ENCODE measurements around the gene CYP24A1. TPM values are rescaled to one million over a fixed set of nuclear protein-coding genes. Genes with fewer than 3 reads are reported as not detected.
A peak's percentile ranks its signal among the peaks of the same experiment; 100 is the strongest.

The CYP24A1 gene
- total and polyA plus RNA-seq, 2 of the 13 experiments (the other 11 are each of a cell fraction or from before 2014, with no cell fraction given), result 9.4 to 32.7 TPM

GRCh38 chr20:54133434-54134427, 40.1 kb downstream of the CYP24A1 start (continued):
- no peak for TF ChIP-seq NONO (IDR thresholded peaks at IDR 0.05)
- TF ChIP-seq NONO (CRISPR knock-in tag; conservative IDR thresholded peaks at IDR 0.05), result no peak
- TF ChIP-seq IRF1 (CRISPR knock-in tag; IDR thresholded peaks at IDR 0.05; ENCODE audit: low read depth), result no peak
- peak; percentile 25; the same call in 1 of the 2 replicates for TF ChIP-seq ZNF281 (CRISPR knock-in tag; IDR thresholded peaks at IDR 0.05; ENCODE audit: borderline replicate concordance)
- TF ChIP-seq ZMYM2 (CRISPR knock-in tag; IDR thresholded peaks at IDR 0.05), result no peak
- peak; percentile 10; the same call in 1 of the 2 replicates for TF ChIP-seq NCOR1 (IDR thresholded peaks at IDR 0.05; ENCODE audit: borderline replicate concordance, low read length)
- peak; percentile 86 for TF ChIP-seq HNRNPK (IDR thresholded peaks at IDR 0.05; ENCODE audit: low read depth, low read length, poor library complexity, severe bottlenecking)
- TF ChIP-seq, protein P1, sequence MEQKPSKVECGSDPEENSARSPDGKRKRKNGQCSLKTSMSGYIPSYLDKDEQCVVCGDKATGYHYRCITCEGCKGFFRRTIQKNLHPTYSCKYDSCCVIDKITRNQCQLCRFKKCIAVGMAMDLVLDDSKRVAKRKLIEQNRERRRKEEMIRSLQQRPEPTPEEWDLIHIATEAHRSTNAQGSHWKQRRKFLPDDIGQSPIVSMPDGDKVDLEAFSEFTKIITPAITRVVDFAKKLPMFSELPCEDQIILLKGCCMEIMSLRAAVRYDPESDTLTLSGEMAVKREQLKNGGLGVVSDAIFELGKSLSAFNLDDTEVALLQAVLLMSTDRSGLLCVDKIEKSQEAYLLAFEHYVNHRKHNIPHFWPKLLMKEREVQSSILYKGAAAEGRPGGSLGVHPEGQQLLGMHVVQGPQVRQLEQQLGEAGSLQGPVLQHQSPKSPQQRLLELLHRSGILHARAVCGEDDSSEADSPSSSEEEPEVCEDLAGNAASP (CRISPR knock-in tag; IDR thresholded peaks at IDR 0.05; ENCODE audit: borderline replicate concordance), result peak; percentile 74
- peak; percentile 60; the same call in 1 of the 2 replicates for TF ChIP-seq CBX5 (CRISPR knock-in tag; IDR thresholded peaks at IDR 0.05; ENCODE audit: borderline replicate concordance)
- peak; percentile 12; the same call in 1 of the 2 replicates for TF ChIP-seq ZNF431 (CRISPR knock-in tag; IDR thresholded peaks at IDR 0.05; ENCODE audit: borderline replicate concordance, low read depth)
- peak; percentile 99 for TF ChIP-seq ELF3 (CRISPR knock-in tag; IDR thresholded peaks at IDR 0.05)
- peak; percentile 1 for TF ChIP-seq ZNF501 (CRISPR knock-in tag; IDR thresholded peaks at IDR 0.05)
- TF ChIP-seq FIP1L1 (IDR thresholded peaks at IDR 0.05; ENCODE audit: borderline replicate concordance, insufficient read depth, low read depth, low read length), result 0 out of 2 replicates have a peak, but pooled peaks have one; percentile 81
- TF ChIP-seq ZBTB7B (CRISPR knock-in tag; IDR thresholded peaks at IDR 0.05), result no peak; the same call in 1 of the 2 replicates
- TF ChIP-seq NKX3-1 (CRISPR knock-in tag; IDR thresholded peaks at IDR 0.05), result peak; percentile 85; the same call in 1 of the 2 replicates
- 0 out of 2 replicates have a peak, but pooled peaks have one; percentile 14 for TF ChIP-seq ZNF143 (CRISPR knock-in tag; IDR thresholded peaks at IDR 0.05)
- 0 out of 2 replicates have a peak, but pooled peaks have one; percentile 22 for TF ChIP-seq ZNF205 (CRISPR knock-in tag; IDR thresholded peaks at IDR 0.05)
- TF ChIP-seq NFE2L1 (CRISPR knock-in tag; IDR thresholded peaks at IDR 0.05; ENCODE audit: borderline replicate concordance), result 0 out of 2 replicates have a peak, but pooled peaks have one; percentile 71
- TF ChIP-seq ZNF441 (CRISPR knock-in tag; IDR thresholded peaks at IDR 0.05; ENCODE audit: borderline replicate concordance), result peak; percentile 19; the same call in 1 of the 2 replicates
- no peak for TF ChIP-seq EEA1 (CRISPR knock-in tag; IDR thresholded peaks at IDR 0.05; ENCODE audit: borderline replicate concordance)
- peak; percentile 41; the same call in 1 of the 2 replicates for TF ChIP-seq RFXAP (CRISPR knock-in tag; IDR thresholded peaks at IDR 0.05; ENCODE audit: borderline replicate concordance)
- peak; percentile 90 for TF ChIP-seq MAFG (CRISPR knock-in tag; IDR thresholded peaks at IDR 0.05)
- peak; percentile 79; the same call in 1 of the 2 replicates for TF ChIP-seq HOXD1 (CRISPR knock-in tag; IDR thresholded peaks at IDR 0.05)
